ENCODE measurements around the gene GART.

DNA sequence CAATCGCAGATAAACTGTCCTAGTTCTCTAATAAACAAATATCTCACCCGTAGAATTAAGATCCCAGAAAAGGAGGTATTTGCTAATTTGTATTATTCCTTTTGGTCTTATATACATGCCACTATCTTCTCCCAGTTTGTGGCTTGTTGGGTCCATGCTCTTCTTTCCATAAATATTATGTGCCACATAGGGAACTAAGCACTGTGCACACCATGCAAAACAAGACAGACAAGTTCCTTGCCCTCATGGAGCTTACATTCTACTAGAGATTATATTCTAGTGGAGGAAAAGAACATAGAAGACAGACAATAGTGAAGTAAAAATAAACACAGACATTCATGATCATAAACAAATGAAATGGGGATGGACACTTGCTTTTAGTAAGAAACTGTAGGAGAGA lies 4.7 kb downstream of the GART start:
- TF ChIP-seq EP300 (IDR thresholded peaks at IDR 0.05; ENCODE audit: low read depth) (no peak), POLR2A (IDR thresholded peaks at IDR 0.05) (no peak), POLR2AphosphoS5 (IDR thresholded peaks at IDR 0.05) (no peak)
- TF ChIP-seq, protein P1, sequence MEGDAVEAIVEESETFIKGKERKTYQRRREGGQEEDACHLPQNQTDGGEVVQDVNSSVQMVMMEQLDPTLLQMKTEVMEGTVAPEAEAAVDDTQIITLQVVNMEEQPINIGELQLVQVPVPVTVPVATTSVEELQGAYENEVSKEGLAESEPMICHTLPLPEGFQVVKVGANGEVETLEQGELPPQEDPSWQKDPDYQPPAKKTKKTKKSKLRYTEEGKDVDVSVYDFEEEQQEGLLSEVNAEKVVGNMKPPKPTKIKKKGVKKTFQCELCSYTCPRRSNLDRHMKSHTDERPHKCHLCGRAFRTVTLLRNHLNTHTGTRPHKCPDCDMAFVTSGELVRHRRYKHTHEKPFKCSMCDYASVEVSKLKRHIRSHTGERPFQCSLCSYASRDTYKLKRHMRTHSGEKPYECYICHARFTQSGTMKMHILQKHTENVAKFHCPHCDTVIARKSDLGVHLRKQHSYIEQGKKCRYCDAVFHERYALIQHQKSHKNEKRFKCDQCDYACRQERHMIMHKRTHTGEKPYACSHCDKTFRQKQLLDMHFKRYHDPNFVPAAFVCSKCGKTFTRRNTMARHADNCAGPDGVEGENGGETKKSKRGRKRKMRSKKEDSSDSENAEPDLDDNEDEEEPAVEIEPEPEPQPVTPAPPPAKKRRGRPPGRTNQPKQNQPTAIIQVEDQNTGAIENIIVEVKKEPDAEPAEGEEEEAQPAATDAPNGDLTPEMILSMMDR (IDR thresholded peaks at IDR 0.05): no peak

All from transverse colon (tissue), 4 donors.